Neural cell (in vitro differentiated cells): ENCODE data around the gene ANKS1B. TPM values are rescaled to one million over a fixed set of nuclear protein-coding genes. Genes with fewer than 3 reads are reported as not detected.

Source experiments
- H2AFZ ChIP-seq: fragments of 200-600, 300-800 bp; sonication (generic), shearing (Covaris generic); 2 replicates; pipeline ENCODE4 v1.6.0; 2014; ENCODE audit warnings: low read depth, mild to moderate bottlenecking, antibody characterized with exemption, low read length, moderate library complexity
- H3F3A ChIP-seq: fragments of 200-600 bp; shearing (Covaris generic); 2 replicates; pipeline ENCODE4 v1.6.1; 2016; ENCODE audit warnings: mild to moderate bottlenecking, moderate library complexity, mixed read lengths, antibody characterized with exemption, low read length; ENCODE audit not compliant: insufficient read depth, poor library complexity, severe bottlenecking
- H3K27ac ChIP-seq: fragments of 200-600, 300-800 bp; sonication (generic), shearing (Covaris generic); 2 replicates; pipeline ENCODE4 v1.5.1; 2014; ENCODE audit warnings: mild to moderate bottlenecking, low read length, moderate library complexity
- H3K27me3 ChIP-seq: fragments of 300-800, 200-600 bp; sonication (generic), shearing (Covaris generic); 2 replicates; pipeline ENCODE4 v1.6.0; 2014; ENCODE audit warnings: mild to moderate bottlenecking, low read depth, low read length, moderate library complexity; ENCODE audit not compliant: insufficient read depth
- H3K36me3 ChIP-seq: fragments of 300-800, 200-600 bp; sonication (generic), shearing (Covaris generic); 2 replicates; pipeline ENCODE4 v1.5.1; 2014; ENCODE audit warnings: mild to moderate bottlenecking, antibody characterized with exemption, low read length, moderate library complexity; ENCODE audit not compliant: insufficient read depth
- H3K4me2 ChIP-seq: fragments of 300-800, 200-600 bp; sonication (generic), shearing (Covaris generic); 2 replicates; pipeline ENCODE4 v1.6.0; 2014; ENCODE audit warnings: mild to moderate bottlenecking, low read length
- H3K4me3 ChIP-seq: fragments of 300-800, 200-600 bp; sonication (generic), shearing (Covaris generic); 2 replicates; pipeline ENCODE4 v1.5.1; 2014; ENCODE audit warnings: mild to moderate bottlenecking, low read length, moderate library complexity
- H3K79me2 ChIP-seq: fragments of 200-600 bp; shearing (Covaris generic); replicated peaks from 2 replicates; pipeline ENCODE4 v1.6.0; 2014; ENCODE audit warnings: mild to moderate bottlenecking, low read length, moderate library complexity; ENCODE audit not compliant: insufficient read depth
- H3K9ac ChIP-seq: fragments of 300-800, 200-600 bp; sonication (generic), shearing (Covaris generic); 2 replicates; pipeline ENCODE4 v1.6.1; 2016; ENCODE audit warnings: mild to moderate bottlenecking, low read length, mixed read lengths
- H3K9me2 ChIP-seq: fragments of 200-600 bp; shearing (Covaris generic); 2 replicates; pipeline ENCODE4 v1.6.1; 2016; ENCODE audit warnings: mild to moderate bottlenecking, low read length, mixed read lengths; ENCODE audit not compliant: insufficient read depth
- H3K9me3 ChIP-seq: fragments of 200-600, 300-800 bp; sonication (generic), shearing (Covaris generic); 2 replicates; pipeline ENCODE4 v1.6.1; 2016; ENCODE audit warnings: mild to moderate bottlenecking, mixed run types, low read length, moderate library complexity, mixed read lengths
- H4K20me1 ChIP-seq: fragments of 200-600 bp; shearing (Covaris generic); 2 replicates; pipeline ENCODE4 v1.6.1; 2016; ENCODE audit warnings: mild to moderate bottlenecking, mixed run types; ENCODE audit not compliant: insufficient read depth
- CTCF ChIP-seq: fragments of 450-650 bp; IDR thresholded peaks from 2 replicates; pipeline ENCODE4 v1.5.1; 2014; ENCODE audit warnings: antibody characterized with exemption, mild to moderate bottlenecking, moderate library complexity; ENCODE audit not compliant: poor library complexity, severe bottlenecking
- EP300 ChIP-seq: fragments of 450-650 bp; conservative IDR thresholded peaks from 2 replicates; pipeline ENCODE4 v1.6.1; 2014; ENCODE audit warnings: antibody characterized with exemption, mild to moderate bottlenecking, moderate library complexity; ENCODE audit not compliant: poor library complexity, severe bottlenecking
- EZH2 ChIP-seq: fragments of 200-600, 300-800 bp; shearing (Covaris generic), sonication (generic); IDR thresholded peaks from 2 replicates; pipeline ENCODE4 v1.6.1; 2014; ENCODE audit warnings: antibody characterized with exemption, low read length, borderline replicate concordance, mild to moderate bottlenecking; ENCODE audit not compliant: insufficient read depth, poor library complexity, severe bottlenecking
- MXI1 ChIP-seq: fragments of 450-650 bp; conservative IDR thresholded peaks from 2 replicates; pipeline ENCODE4 v1.6.1; 2014; ENCODE audit warnings: antibody characterized with exemption, mild to moderate bottlenecking; ENCODE audit not compliant: poor library complexity, severe bottlenecking
- POLR2AphosphoS5 ChIP-seq: IDR thresholded peaks from 2 replicates; pipeline ENCODE4 v1.6.1; 2012
- RAD21 ChIP-seq: fragments of 450-650 bp; conservative IDR thresholded peaks from 2 replicates; pipeline ENCODE4 v1.6.1; 2014; ENCODE audit warnings: antibody characterized with exemption, mild to moderate bottlenecking, moderate library complexity
- REST ChIP-seq: IDR thresholded peaks from 2 replicates; pipeline ENCODE4 v1.6.1; 2012; ENCODE audit warnings: borderline replicate concordance
- SMC3 ChIP-seq: fragments of 450-650 bp; conservative IDR thresholded peaks from 2 replicates; pipeline ENCODE4 v1.6.1; 2014; ENCODE audit warnings: antibody characterized with exemption, mild to moderate bottlenecking, moderate library complexity; ENCODE audit not compliant: poor library complexity
- TAF1 ChIP-seq: IDR thresholded peaks from 2 replicates; pipeline ENCODE4 v1.6.1; 2012; ENCODE audit warnings: low read depth
- polyA plus RNA-seq: library from polyadenylated mRNA; depleted of rRNA; stranded (reverse); fragments of >200 nt; gene quantifications from 2 replicates; pipeline ENCODE4 v1.2.3, GENCODE V29; 2014

Gene ANKS1B
- polyA plus RNA-seq, 1 donor from 2014 or later = 65.6 TPM

- no peak overlapping the region for H2AFZ ChIP-seq
- peaks cover 3% of the 10 kb centered on the region for H3K79me2 ChIP-seq
- H3K27ac ChIP-seq = no peak overlapping the region
- no peaks in the 10 kb centered on the region for H3K27me3 ChIP-seq
- H4K20me1 ChIP-seq = no peaks in the 10 kb centered on the region
- no peaks in the 10 kb centered on the region for H3K36me3 ChIP-seq
- no peaks in the 10 kb centered on the region for H3F3A ChIP-seq
- H3K9me2 ChIP-seq = no peaks in the 10 kb centered on the region
- no peak overlapping the region for H3K4me3 ChIP-seq
- H3K9me3 ChIP-seq = no peaks in the 10 kb centered on the region
- H3K9ac ChIP-seq = no peak overlapping the region
- no peak overlapping the region for H3K4me2 ChIP-seq
- no peak for TF ChIP-seq SMC3
- TF ChIP-seq RAD21 = no peak
- TF ChIP-seq MXI1 = no peak
- TF ChIP-seq POLR2AphosphoS5 = no peak
- no peak for TF ChIP-seq REST
- TF ChIP-seq CTCF = no peak
- no peak for TF ChIP-seq EZH2
- no peak for TF ChIP-seq EP300
- no peak for TF ChIP-seq TAF1
Measured at GRCh38 chr12:98803468-98804209, 1181.1 kb downstream of the ANKS1B start.

- Histone ChIP-seq H3K9me2 (no peaks in the 10 kb centered on the region), H2AFZ (no peak overlapping the region), H3K9ac (no peak overlapping the region), H4K20me1 (no peaks in the 10 kb centered on the region), H3K27me3 (no peaks in the 10 kb centered on the region), H3K36me3 (no peaks in the 10 kb centered on the region), H3F3A (no peaks in the 10 kb centered on the region), H3K4me3 (no peak overlapping the region), H3K9me3 (no peaks in the 10 kb centered on the region), H3K79me2 (peaks cover 3% of the 10 kb centered on the region), H3K4me2 (no peak overlapping the region), H3K27ac (no peak overlapping the region)
- TF ChIP-seq SMC3 (no peak), EP300 (no peak)
Measured at GRCh38 chr12:98799822-98800221, 1184.9 kb downstream of the ANKS1B start.
